Inflammatory macrophage treated with lipopolysaccharide for 1 hour (primary cell): ENCODE measurements around the gene CD19.
"Not testable (repeated sequence)": the region's sequence is repeated elsewhere in the genome, so short reads cannot be mapped to it uniquely, and the experiment has no call there.

ENCODE experiments used
- DNase-seq, 2 donors: peaks; one replicate each; pipeline ENCODE4 v3.0.0-alpha.2; 2020 to 2022

The CD19 gene

DNA sequence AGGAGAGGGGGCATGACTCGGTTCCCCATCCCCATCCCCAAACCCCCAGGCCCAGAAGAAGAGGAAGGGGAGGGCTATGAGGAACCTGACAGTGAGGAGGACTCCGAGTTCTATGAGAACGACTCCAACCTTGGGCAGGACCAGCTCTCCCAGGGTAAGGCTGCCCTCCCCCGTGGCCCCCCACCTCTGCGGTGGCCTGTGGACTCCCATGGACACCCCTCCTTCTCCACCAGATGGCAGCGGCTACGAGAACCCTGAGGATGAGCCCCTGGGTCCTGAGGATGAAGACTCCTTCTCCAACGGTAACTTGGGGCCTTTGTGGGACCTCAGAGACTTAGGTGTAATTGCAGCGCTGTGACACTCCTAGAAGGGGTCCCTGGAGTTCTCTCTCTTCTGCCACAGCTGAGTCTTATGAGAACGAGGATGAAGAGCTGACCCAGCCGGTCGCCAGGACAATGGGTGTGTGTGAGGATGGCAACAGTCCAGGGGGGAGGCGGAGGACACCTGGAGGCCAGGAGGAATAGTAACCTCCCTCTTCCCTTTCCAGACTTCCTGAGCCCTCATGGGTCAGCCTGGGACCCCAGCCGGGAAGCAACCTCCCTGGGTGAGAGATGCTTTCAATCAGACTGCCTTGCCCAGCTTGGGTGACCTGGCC lies 5.6 kb downstream of the CD19 start:
- DNase-seq: no peak

DNA sequence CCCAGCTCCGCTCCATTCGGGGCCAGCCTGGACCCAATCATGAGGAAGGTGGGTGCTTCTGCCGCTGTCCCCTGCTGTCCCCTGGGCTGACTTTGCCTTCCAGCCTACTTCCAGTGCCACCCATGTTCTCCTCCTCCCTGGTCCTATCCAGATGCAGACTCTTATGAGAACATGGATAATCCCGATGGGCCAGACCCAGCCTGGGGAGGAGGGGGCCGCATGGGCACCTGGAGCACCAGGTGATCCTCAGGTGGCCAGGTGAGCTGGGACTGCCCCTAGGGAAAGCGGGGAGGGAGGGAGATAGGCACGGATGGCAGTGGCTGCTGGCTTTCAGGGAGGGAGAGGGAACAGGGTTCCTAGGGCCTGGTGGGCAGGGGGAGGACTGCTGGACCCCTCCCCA lies 7.0 kb downstream of the CD19 start:
- no peak for DNase-seq

DNA sequence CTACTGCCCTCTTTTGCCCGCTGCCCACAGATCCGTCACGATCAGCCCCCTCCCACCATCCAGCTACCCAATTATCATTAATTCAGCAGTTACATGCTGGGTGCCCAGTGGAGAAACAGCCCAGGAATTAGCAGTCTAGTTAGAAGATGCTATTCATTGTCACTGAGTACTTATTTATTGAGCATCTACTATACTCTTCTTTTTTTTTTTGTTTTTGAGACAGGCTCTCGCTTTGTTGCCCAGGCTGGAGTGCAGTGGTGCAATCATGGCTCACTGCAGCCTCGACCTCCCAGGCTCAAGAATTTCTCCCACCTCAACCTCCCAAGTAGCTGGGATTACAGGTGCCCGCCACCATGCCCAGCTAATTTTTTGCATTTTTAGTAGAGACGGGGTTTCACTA lies 8.1 kb downstream of the CD19 start:
- DNase-seq: not testable (repeated sequence)

DNA sequence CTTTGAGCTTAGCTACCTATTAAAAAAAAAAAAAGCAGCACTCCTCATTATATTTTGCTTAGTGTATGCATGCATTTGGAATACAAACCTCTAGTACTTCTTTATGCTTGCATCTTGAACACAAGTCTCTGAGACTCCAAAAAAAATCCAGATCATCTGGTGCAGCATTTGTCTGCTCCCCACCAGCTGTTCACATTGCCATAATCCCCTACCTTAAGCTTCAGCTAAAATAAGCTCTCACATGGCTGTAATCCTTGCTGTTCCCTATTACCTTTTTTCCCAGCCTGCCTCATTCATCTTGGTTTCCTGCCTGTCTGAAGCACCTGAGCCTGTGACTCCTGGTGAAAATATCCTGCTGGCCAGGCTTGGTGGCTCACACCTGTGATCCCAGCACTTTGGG lies 11.5 kb downstream of the CD19 start:
- DNase-seq: no peak

GRCh38 chr16:28946681-28947080 lies 14.9 kb downstream of the CD19 start:
- DNase-seq: no peak

DNA sequence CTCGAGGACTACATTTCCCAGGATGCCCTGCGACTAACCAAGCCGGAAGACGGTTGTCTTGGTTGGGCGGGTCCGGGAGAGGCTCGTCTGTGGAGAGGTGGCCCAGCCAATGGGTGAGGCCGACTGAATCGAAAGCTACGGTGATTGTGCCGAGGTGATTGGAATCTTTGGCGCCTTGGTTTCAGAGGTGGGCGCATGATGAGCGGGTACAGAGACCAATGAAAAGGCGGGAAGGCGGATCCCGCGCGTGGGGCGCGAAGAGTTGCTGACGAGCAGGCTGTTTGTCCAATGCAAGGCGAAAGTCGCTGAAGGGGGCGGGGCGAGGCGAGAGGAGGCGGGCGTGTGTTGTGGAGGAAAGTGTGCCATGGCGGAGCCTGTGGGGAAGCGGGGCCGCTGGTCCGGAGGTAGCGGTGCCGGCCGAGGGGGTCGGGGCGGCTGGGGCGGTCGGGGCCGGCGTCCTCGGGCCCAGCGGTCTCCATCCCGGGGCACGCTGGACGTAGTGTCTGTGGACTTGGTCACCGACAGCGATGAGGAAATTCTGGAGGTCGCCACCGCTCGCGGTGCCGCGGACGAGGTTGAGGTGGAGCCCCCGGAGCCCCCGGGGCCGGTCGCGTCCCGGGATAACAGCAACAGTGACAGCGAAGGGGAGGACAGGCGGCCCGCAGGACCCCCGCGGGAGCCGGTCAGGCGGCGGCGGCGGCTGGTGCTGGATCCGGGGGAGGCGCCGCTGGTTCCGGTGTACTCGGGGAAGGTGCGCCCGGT lies 19.1 kb downstream of the CD19 start, which contains the start of gene NFATC2IP:
Gene NFATC2IP, plus strand, starts transcription at position 290 of the 762 bp plus-strand sequence. Its CDS starts 75 bp downstream, at position 365.
- DNase-seq: peak; percentile 100

DNA sequence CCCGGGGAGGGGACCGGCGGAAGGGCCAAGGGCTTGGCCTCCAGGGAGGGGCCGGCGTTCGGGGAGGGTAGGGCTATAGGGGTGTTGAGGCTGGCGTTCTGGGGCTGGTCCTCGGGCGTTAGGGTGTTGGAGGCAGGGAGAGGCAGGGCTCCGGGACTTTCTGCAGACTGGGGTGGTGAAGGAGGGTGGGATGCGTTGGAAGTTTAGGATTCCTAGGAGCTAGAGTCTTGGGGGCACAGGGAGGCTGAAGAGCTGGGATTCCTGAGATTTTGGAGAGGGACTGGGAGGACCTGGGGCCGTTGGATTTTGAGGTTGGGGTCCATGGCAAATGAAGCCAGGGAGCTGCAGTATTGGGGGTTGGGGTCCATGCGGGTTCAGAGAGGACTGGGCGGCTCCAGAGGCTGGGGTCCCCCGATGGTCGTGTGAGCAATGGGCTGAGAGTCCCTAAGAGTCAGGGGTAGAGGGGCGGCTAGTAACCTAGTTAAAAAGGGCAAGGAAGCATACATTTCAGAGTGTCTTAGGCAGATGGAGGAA lies 19.7 kb downstream of the CD19 start:
- DNase-seq: no peak

DNA sequence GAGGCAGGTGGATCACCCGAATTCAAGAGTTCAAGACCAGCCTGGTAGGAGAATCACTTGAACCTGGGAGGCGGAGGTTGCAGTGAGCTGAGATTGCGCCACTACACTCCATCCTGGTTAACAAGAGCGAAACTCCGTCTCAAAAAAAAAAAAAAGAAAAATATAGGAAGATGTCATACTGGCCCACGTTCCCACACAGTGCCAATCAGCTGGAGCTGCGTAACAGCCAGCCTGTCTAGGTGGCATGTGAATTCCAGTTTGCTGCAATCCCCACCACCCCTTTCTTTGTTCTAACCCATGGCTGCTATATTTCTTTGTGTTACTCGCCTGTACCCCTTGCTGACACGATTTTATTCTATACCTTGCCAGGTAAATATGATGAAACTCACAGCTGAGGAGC lies 26.4 kb downstream of the CD19 start:
- peak; percentile 30 to 81 for DNase-seq

DNA sequence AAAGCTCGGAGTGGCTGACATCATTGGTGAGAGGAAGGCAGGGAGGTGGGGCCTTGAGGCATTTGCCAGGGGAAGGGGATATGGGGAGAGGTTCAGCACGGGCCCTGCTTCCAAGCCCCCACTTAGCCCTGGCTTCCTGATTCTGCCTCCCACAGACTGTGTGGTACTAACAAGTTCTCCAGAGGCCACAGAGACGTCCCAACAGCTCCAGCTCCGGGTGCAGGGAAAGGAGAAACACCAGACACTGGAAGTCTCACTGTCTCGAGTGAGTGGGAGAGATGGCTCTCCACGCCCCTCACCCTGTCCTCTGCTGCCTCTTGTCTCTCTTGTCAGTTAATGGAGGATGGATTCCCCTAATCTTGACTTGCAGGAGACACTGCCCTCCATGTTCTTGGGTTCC lies 27.1 kb downstream of the CD19 start:
- peak in 1 of 2 donors; percentile 64 for DNase-seq

DNA sequence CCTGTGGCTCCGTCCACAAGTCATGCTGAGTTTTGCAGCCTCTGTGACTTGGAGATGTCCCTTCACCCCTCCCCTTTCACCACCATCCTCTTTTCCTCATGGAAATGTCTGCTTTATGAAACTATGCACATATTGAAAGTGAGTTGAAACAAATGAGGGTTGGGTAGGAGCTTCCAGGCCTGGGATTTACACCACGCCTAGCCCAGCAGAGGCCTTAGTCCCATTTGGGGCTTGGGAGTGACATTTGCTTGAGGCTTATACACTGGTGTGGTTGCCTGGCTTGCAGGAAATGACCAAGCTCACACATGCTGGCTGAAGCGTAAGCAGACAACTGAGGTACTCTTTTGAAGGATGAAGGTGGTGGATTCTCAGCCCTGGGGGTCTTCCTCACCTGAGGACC lies 32.3 kb downstream of the CD19 start:
- DNase-seq: no peak

- DNase-seq: no peak
Observed at GRCh38 chr16:28964496-28964895, 32.7 kb downstream of the CD19 start.

- DNase-seq: no peak
Observed at GRCh38 chr16:28967156-28967555, 35.4 kb downstream of the CD19 start.

GRCh38 chr16:28969696-28970095 lies 37.9 kb downstream of the CD19 start:
- not testable (repeated sequence) for DNase-seq

DNA sequence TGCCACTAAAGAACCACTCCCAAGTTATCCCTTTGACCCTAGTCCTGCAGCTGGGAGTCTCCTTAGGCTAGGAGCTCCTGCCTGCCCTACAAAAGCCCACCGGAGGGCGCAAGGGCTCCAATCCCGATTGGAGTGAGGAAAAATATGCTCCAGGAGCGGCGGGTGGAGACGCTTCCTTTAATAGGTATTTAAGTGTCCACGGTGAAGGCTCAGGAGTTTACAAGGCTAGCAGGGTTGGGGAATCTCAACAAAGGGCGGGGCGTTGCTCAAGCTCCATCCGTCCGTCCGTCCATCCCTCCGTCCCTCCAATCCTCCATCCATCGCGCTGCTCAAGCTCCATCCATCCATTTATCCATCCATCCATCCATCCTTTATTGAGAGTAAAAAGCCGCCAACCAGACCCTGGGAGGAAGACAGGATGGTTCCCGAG lies 42.3 kb downstream of the CD19 start:
- DNase-seq: peak in 1 of 2 donors; percentile 31

- DNase-seq: peak; percentile 96 to 97
Observed at GRCh38 chr16:28974437-28975157, 42.8 kb downstream of the CD19 start, which contains the start of gene SPNS1. Gene SPNS1 (plus strand): TSS chr16:28974778. CDS start chr16:28975152, 374 bp downstream.

DNA sequence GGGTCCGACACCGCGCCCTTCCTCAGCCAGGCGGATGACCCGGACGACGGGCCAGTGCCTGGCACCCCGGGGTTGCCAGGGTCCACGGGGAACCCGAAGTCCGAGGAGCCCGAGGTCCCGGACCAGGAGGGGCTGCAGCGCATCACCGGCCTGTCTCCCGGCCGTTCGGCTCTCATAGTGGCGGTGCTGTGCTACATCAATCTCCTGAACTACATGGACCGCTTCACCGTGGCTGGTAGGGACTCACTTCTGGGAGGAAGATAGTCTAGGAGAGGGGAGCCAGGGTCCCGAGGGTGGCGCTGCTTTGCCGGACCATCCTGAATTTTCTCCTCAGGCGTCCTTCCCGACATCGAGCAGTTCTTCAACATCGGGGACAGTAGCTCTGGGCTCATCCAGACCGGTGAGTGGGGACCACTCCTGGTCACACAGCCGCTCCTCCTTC lies 43.4 kb downstream of the CD19 start:
- no peak for DNase-seq

GRCh38 chr16:28977703-28978662 lies 46.2 kb downstream of the CD19 start:
- DNase-seq: peak in 1 of 2 donors; percentile 15

DNA sequence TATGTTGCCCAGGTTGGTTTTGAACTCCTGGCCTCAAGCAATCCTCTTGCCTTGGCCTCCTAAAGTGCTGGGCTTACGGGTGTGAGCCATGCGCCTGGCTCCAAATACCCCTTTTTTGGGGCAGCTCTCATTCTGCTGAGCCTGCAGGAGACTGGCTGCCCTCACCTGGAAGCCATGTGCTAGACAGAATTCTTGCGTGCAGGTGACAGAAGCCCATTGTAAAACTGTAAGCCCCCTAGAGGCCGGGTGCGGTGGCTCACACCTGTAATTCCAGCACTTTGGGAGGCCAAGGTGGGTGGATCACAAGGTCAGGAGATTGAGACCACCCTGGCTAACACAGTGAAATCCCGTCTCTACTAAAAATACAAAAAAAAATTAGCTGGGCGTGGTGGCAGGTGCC lies 48.6 kb downstream of the CD19 start:
- not testable (repeated sequence) for DNase-seq

- no peak for DNase-seq
Observed at GRCh38 chr16:28980929-28981328, 49.2 kb downstream of the CD19 start.

GRCh38 chr16:28981517-28981916 lies 49.7 kb downstream of the CD19 start:
- DNase-seq: peak; percentile 51 to 87

- no peak for DNase-seq
Observed at GRCh38 chr16:28982418-28982817, 50.6 kb downstream of the CD19 start.

- no peak for DNase-seq
Observed at GRCh38 chr16:28982949-28983348, 51.2 kb downstream of the CD19 start.
